Osteocyte (in vitro differentiated cells): ENCODE measurements around the gene MMP17. TPM values are rescaled to one million over a fixed set of nuclear protein-coding genes. Genes with fewer than 3 reads are reported as not detected.

Experiments used
- DNase-seq: peaks from one replicate; pipeline ENCODE4 v3.0.0; 2021; ENCODE audit warnings: mixed read lengths; ENCODE audit not compliant: unreplicated experiment; ENCODE audit errors: extremely low spot score
- H3K27ac Mint-ChIP-seq: one replicate; pipeline ENCODE4 v1.8.0; 2021; ENCODE audit warnings: mild to moderate bottlenecking, mixed read lengths; ENCODE audit not compliant: unreplicated experiment
- H3K27me3 Mint-ChIP-seq: one replicate; pipeline ENCODE4 v1.8.0; 2021; ENCODE audit warnings: mixed read lengths; ENCODE audit not compliant: unreplicated experiment
- H3K36me3 Mint-ChIP-seq: one replicate; pipeline ENCODE4 v1.8.0; 2021; ENCODE audit warnings: mixed read lengths; ENCODE audit not compliant: unreplicated experiment
- H3K4me1 Mint-ChIP-seq: one replicate; pipeline ENCODE4 v1.8.0; 2021; ENCODE audit warnings: mixed read lengths; ENCODE audit not compliant: unreplicated experiment
- H3K4me3 Mint-ChIP-seq: one replicate; pipeline ENCODE4 v1.8.0; 2021; ENCODE audit warnings: mild to moderate bottlenecking, moderate library complexity, mixed read lengths; ENCODE audit not compliant: unreplicated experiment
- H3K9me3 Mint-ChIP-seq: one replicate; pipeline ENCODE4 v1.8.0; 2021; ENCODE audit warnings: mixed read lengths; ENCODE audit not compliant: unreplicated experiment
- CTCF ChIP-seq: fragments of 200-600 bp; sonication (generic); IDR thresholded peaks from 2 replicates; pipeline ENCODE4 v1.5.0; 2021; ENCODE audit warnings: antibody characterized with exemption, mild to moderate bottlenecking, moderate library complexity
- long read RNA-seq: library from polyadenylated mRNA; unstranded; transcript quantifications from one replicate; pipeline ENCODE4 v2.0.0, GENCODE V29; 2021
- total RNA-seq: library from RNA; stranded (reverse); gene quantifications from 2 replicates; pipeline ENCODE4 v1.2.1, GENCODE V29; 2021

Gene MMP17
- 1.7 and 2.9 TPM in 2 replicates for total RNA-seq
- long read RNA-seq = 0 reads

GRCh38 chr12:131827961-131828534, at the start of gene MMP17:
MMP17 (plus strand) TSS chr12:131828393; CDS start chr12:131828495, 102 bp downstream.
- no peak for TF ChIP-seq CTCF
- Mint-ChIP-seq H3K4me3 (peak within 1 kb of the TSS; percentile 68), H3K9me3 (no peaks in the 10 kb centered on the region), H3K36me3 (no peaks in the 10 kb centered on the region), H3K27me3 (peaks cover 21% of the 10 kb centered on the region), H3K27ac (no peak within 1 kb of the TSS), H3K4me1 (peaks cover 12% of the 10 kb centered on the region)
- DNase-seq = no peak

GRCh38 chr12:131779027-131779426, 49.2 kb upstream of the MMP17 start:
- peaks cover 20% of the 10 kb centered on the region for H3K36me3 Mint-ChIP-seq
- no peak overlapping the region for H3K4me3 Mint-ChIP-seq
- no peaks in the 10 kb centered on the region for H3K9me3 Mint-ChIP-seq
- no peak for TF ChIP-seq CTCF
- peaks cover 8% of the 10 kb centered on the region for H3K4me1 Mint-ChIP-seq
- DNase-seq = no peak
- no peak overlapping the region for H3K27ac Mint-ChIP-seq
- no peaks in the 10 kb centered on the region for H3K27me3 Mint-ChIP-seq

- Mint-ChIP-seq H3K27me3 (no peaks in the 10 kb centered on the region), H3K36me3 (peaks cover 24% of the 10 kb centered on the region), H3K4me1 (peaks cover 25% of the 10 kb centered on the region), H3K27ac (no peak overlapping the region), H3K4me3 (no peak overlapping the region), H3K9me3 (no peaks in the 10 kb centered on the region)
- no peak for TF ChIP-seq CTCF
- DNase-seq = no peak
Observed at GRCh38 chr12:131782061-131782460, 46.1 kb upstream of the MMP17 start.

- Mint-ChIP-seq H3K4me3 (peak overlapping the region; percentile 49), H3K27ac (peak overlapping the region; percentile 84), H3K4me1 (peaks cover 25% of the 10 kb centered on the region)
Observed at GRCh38 chr12:131783915-131784541, 44.2 kb upstream of the MMP17 start.

More at GRCh38 chr12:131783915-131784541, 44.2 kb upstream of the MMP17 start:
- DNase-seq = no peak
- peaks cover 23% of the 10 kb centered on the region for H3K36me3 Mint-ChIP-seq
- no peaks in the 10 kb centered on the region for H3K9me3 Mint-ChIP-seq
- no peak for TF ChIP-seq CTCF
- H3K27me3 Mint-ChIP-seq = no peaks in the 10 kb centered on the region
